H1 (cell line): Measurements from ENCODE around the gene EHD4. TPM values are rescaled to one million over a fixed set of nuclear protein-coding genes. Genes with fewer than 3 reads are reported as not detected.

Experiments
- CTCF ChIA-PET: fragments of 300-600 bp; sonication (Branson Sonifier 250); formaldehyde crosslinking; loops from one replicate; lab custom pipeline; 2021; ENCODE audit not compliant: partially characterized antibody; lab: Charles Lee
- POLR2A ChIA-PET: fragments of 300-600 bp; sonication (Branson Sonifier 250); formaldehyde crosslinking; loops from one replicate; lab custom pipeline; 2021; ENCODE audit warnings: inconsistent platforms; ENCODE audit not compliant: partially characterized antibody; lab: Charles Lee
- DNase-seq, 2 experiments: peaks; one replicate each; pipeline versions ENCODE4 v3.0.0 to v3.0.0-alpha.2; 2010 to 2022; ENCODE audit warnings: low spot score in 2 of 2, low read depth in 1 of 2, mixed read lengths in 1 of 2
- FAIRE-seq: peaks from 2 replicates; lab custom pipeline; 2011; peaks lifted over from hg19 to GRCh38; lab: Jason Lieb, UNC
- H2AFZ ChIP-seq: 2 replicates; pipeline ENCODE4 v1.8.1; 2012; ENCODE audit warnings: low read length, inconsistent platforms
- H2AK5ac ChIP-seq: 2 replicates; pipeline ENCODE4 v1.6.1; 2013; ENCODE audit warnings: low read depth, low read length
- H2BK120ac ChIP-seq: replicated peaks from 2 replicates; pipeline ENCODE3; 2013; ENCODE audit warnings: low read depth, low read length, inconsistent platforms
- H2BK12ac ChIP-seq: 2 replicates; pipeline ENCODE4 v1.6.1; 2013; ENCODE audit warnings: low read depth, low read length
- H2BK15ac ChIP-seq: 2 replicates; pipeline ENCODE4 v1.6.1; 2013; ENCODE audit warnings: low read length
- H2BK20ac ChIP-seq: 2 replicates; pipeline ENCODE4 v1.6.1; 2013; ENCODE audit warnings: low read length
- H2BK5ac ChIP-seq: 2 replicates; pipeline ENCODE4 v1.6.1; 2013; ENCODE audit warnings: low read depth, low read length
- H3K14ac ChIP-seq: 2 replicates; pipeline ENCODE4 v1.6.1; 2013; ENCODE audit warnings: inconsistent platforms; ENCODE audit not compliant: insufficient read length
- H3K18ac ChIP-seq: 2 replicates; pipeline ENCODE4 v1.6.1; 2013; ENCODE audit warnings: low read length; ENCODE audit errors: extremely low read depth
- H3K23ac ChIP-seq: 2 replicates; pipeline ENCODE4 v1.6.1; 2013; ENCODE audit warnings: inconsistent platforms; ENCODE audit not compliant: insufficient read length
- H3K23me2 ChIP-seq: 2 replicates; pipeline ENCODE4 v1.6.1; 2013; ENCODE audit warnings: low read depth, low read length
- H3K27ac ChIP-seq: 2 replicates; pipeline ENCODE4 v1.6.1; 2011; ENCODE audit warnings: low read depth, low read length, inconsistent platforms
- H3K27me3 ChIP-seq, 4 experiments: replicated peaks in 1 of 4; 1 replicate in 1 of 4; 2 replicates in 3 of 4; pipeline versions ENCODE4 v1.6.1 to v1.8.1; 2011 to 2013; ENCODE audit warnings: low read length in 3 of 4, mild to moderate bottlenecking in 3 of 4, inconsistent platforms in 2 of 4, mixed read lengths in 2 of 4, moderate library complexity in 1 of 4; ENCODE audit not compliant: control insufficient read depth in 3 of 4, insufficient read depth in 3 of 4; ENCODE audit errors: extremely low read depth in 1 of 4
- H3K36me3 ChIP-seq, 4 experiments: 2 replicates each; pipeline versions ENCODE4 v1.6.1 to v1.8.1; 2011 to 2013; ENCODE audit warnings: mild to moderate bottlenecking in 4 of 4, low read length in 3 of 4, moderate library complexity in 2 of 4, control low read depth in 1 of 4, inconsistent platforms in 1 of 4; ENCODE audit not compliant: insufficient read depth in 4 of 4, control insufficient read depth in 2 of 4
- H3K4ac ChIP-seq: replicated peaks from 2 replicates; pipeline ENCODE3; 2013; ENCODE audit warnings: low read length, low read depth, mixed read lengths, inconsistent platforms; ENCODE audit not compliant: insufficient read length
- H3K4me1 ChIP-seq, 4 experiments: replicated peaks in 1 of 4; 1 replicate in 1 of 4; 2 replicates in 3 of 4; pipeline versions ENCODE4 v1.6.1 to v1.8.1; 2011 to 2013; ENCODE audit warnings: low read length in 3 of 4, inconsistent platforms in 2 of 4, mixed read lengths in 1 of 4; ENCODE audit not compliant: insufficient read depth in 4 of 4, control insufficient read depth in 3 of 4
- H3K4me2 ChIP-seq, 2 experiments: 2 replicates each; pipeline versions ENCODE4 v1.6.1 to v1.8.1; 2011 to 2013; ENCODE audit warnings: low read depth in 2 of 2, low read length in 2 of 2, control low read depth in 1 of 2, inconsistent platforms in 1 of 2, mild to moderate bottlenecking in 1 of 2; ENCODE audit not compliant: insufficient read depth in 1 of 2
- H3K4me3 ChIP-seq, 4 experiments: fragments of 200-600, 300-600 bp in 1 of 4; sonication (generic), shearing (Covaris generic), sonication (Bioruptor Twin) in 1 of 4; 2 replicates each; pipeline versions ENCODE4 v1.5.1 to v1.8.1; 2011 to 2016; ENCODE audit warnings: low read length in 4 of 4, low read depth in 3 of 4, control low read depth in 2 of 4, inconsistent platforms in 2 of 4, mild to moderate bottlenecking in 2 of 4, mixed read lengths in 1 of 4, moderate library complexity in 1 of 4; ENCODE audit not compliant: insufficient read depth in 2 of 4; ENCODE audit errors: extremely low read depth in 1 of 4
- H3K56ac ChIP-seq: replicated peaks from 2 replicates; pipeline ENCODE3; 2013; ENCODE audit warnings: low read depth, mild to moderate bottlenecking, mixed read lengths, low read length, inconsistent platforms; ENCODE audit not compliant: insufficient read length
- H3K79me1 ChIP-seq: 2 replicates; pipeline ENCODE4 v1.6.1; 2013; ENCODE audit warnings: low read depth, low read length, control low read depth
- H3K79me2 ChIP-seq, 2 experiments: 2 replicates each; pipeline versions ENCODE4 v1.6.1 to v1.8.1; 2012 to 2013; ENCODE audit warnings: low read length in 2 of 2, mild to moderate bottlenecking in 2 of 2, inconsistent platforms in 1 of 2; ENCODE audit not compliant: insufficient read depth in 2 of 2, control insufficient read depth in 1 of 2
- H3K9ac ChIP-seq, 4 experiments: replicated peaks in 1 of 4; 1 replicate in 1 of 4; 2 replicates in 3 of 4; pipeline versions ENCODE4 v1.6.1 to v1.8.1; 2011 to 2013; ENCODE audit warnings: low read depth in 3 of 4, low read length in 3 of 4, control low read depth in 2 of 4, mild to moderate bottlenecking in 2 of 4, moderate library complexity in 2 of 4, inconsistent platforms in 1 of 4; ENCODE audit errors: extremely low read depth in 1 of 4
- H3K9me3 ChIP-seq, 2 experiments: 2 replicates each; pipeline versions ENCODE4 v1.6.1 to v1.8.1; 2012 to 2013; ENCODE audit warnings: mild to moderate bottlenecking in 2 of 2, moderate library complexity in 2 of 2, control low read depth in 1 of 2, inconsistent platforms in 1 of 2, low read depth in 1 of 2, low read length in 1 of 2, mixed read lengths in 1 of 2; ENCODE audit not compliant: insufficient read depth in 2 of 2
- H4K20me1 ChIP-seq, 2 experiments: replicated peaks in 1 of 2; 2 replicates each; pipeline versions ENCODE3 to v1.8.1; 2011 to 2013; ENCODE audit warnings: inconsistent platforms in 2 of 2, low read length in 2 of 2, mild to moderate bottlenecking in 1 of 2; ENCODE audit not compliant: insufficient read depth in 2 of 2, control insufficient read depth in 1 of 2
- H4K5ac ChIP-seq: 2 replicates; pipeline ENCODE4 v1.6.1; 2013; ENCODE audit warnings: low read length, low read depth, mixed read lengths, inconsistent platforms; ENCODE audit not compliant: insufficient read length
- H4K8ac ChIP-seq: 2 replicates; pipeline ENCODE4 v1.8.0; 2013; ENCODE audit warnings: mild to moderate bottlenecking, moderate library complexity, low read length, inconsistent platforms; ENCODE audit not compliant: insufficient read depth; ENCODE audit errors: extremely low read depth
- H4K91ac ChIP-seq: replicated peaks from 2 replicates; pipeline ENCODE3; 2013; ENCODE audit warnings: low read length, mixed read lengths, inconsistent platforms; ENCODE audit not compliant: insufficient read length
- ASH2L ChIP-seq: fragments of 200-600, 300-600 bp; sonication (generic); IDR thresholded peaks from one replicate; pipeline ENCODE4 v1.7.1; 2017; ENCODE audit warnings: low read length
- GABPA ChIP-seq: IDR thresholded peaks from 2 replicates; pipeline ENCODE4 v1.6.1; 2011; ENCODE audit warnings: mild to moderate bottlenecking, low read length, moderate library complexity, borderline replicate concordance; ENCODE audit not compliant: insufficient read depth
- SIX5 ChIP-seq: IDR thresholded peaks from 2 replicates; pipeline ENCODE4 v1.6.1; 2011; ENCODE audit warnings: mild to moderate bottlenecking, low read depth, low read length
- SP2 ChIP-seq: IDR thresholded peaks from 2 replicates; pipeline ENCODE4 v1.6.1; 2012; ENCODE audit warnings: mild to moderate bottlenecking, low read length, inconsistent platforms
- WGBS, 2 experiments: shearing (Covaris generic) in 1 of 2; methylation state at CpG; one replicate each; pipeline versions ENCODE4 v1.1.6 to v1.1.7; 2013 to 2015; ENCODE audit warnings: low lambda C conversion rate in 2 of 2, mixed read lengths in 2 of 2, inconsistent platforms in 1 of 2, low coverage in 1 of 2, missing lambda C conversion rate in 1 of 2; ENCODE audit not compliant: insufficient replicate concordance in 2 of 2, insufficient coverage in 1 of 2, insufficient read length in 1 of 2; ENCODE audit errors: extremely low coverage in 1 of 2, missing lambda C conversion rate in 1 of 2; 5-methylcytosine and 5-hydroxymethylcytosine counted together
- polyA plus RNA-seq, 7 experiments: library from polyadenylated mRNA; depleted of rRNA in 3 of 7; stranded (reverse) in 5 of 7; unstranded in 2 of 7; fragments of >200 nt in 5 of 7; fragments of 200-250 nt in 2 of 7; gene quantifications; 1 replicate in 5 of 7; 2 replicates in 1 of 7; 4 replicates in 1 of 7; pipeline versions ENCODE4 v1.2.1 to v1.2.3, GENCODE V29; 2011 to 2013; ENCODE audit warnings: missing spikeins in 2 of 7, mixed read lengths in 2 of 7
- total RNA-seq: library from RNA; stranded (reverse); fragmentation: NEBNext Ultra II Directional; extraction: Animal tissue kit (Norgen Biotek cat#: 25700); gene quantifications from 2 replicates; pipeline ENCODE4 v1.2.1, GENCODE V29; 2021

The EHD4 gene
- total and polyA plus RNA-seq, 2 of the 8 experiments (the other 6 are each of a cell fraction or from before 2014, with no cell fraction given), result 17.5 to 24.5 TPM

- POLR2A ChIA-PET, result no interaction called here
- no peak for DNase-seq
- no peak overlapping the region for H3K27ac ChIP-seq
These were observed 52.3 kb downstream of the EHD4 start for GRCh38 chr15:41919954-41920538.

More at GRCh38 chr15:41919954-41920538, 52.3 kb downstream of the EHD4 start:
- H2AK5ac ChIP-seq, result no peak overlapping the region
- no peaks in the 10 kb centered on the region for H3K79me2 ChIP-seq
- H2BK12ac ChIP-seq, result no peak overlapping the region
- no peak overlapping the region for H2BK5ac ChIP-seq
- H3K18ac ChIP-seq, result no peak overlapping the region
- no peak overlapping the region for H2BK120ac ChIP-seq
- H3K79me1 ChIP-seq, result peaks cover 6% of the 10 kb centered on the region; the same call in 1 of the 2 replicates
- no peak overlapping the region for H4K91ac ChIP-seq
- no peak overlapping the region for H3K4me3 ChIP-seq
- no peak overlapping the region for H4K5ac ChIP-seq
- H3K4me2 ChIP-seq, result no peak overlapping the region
- H3K36me3 ChIP-seq, result peaks cover 6 to 17% (median 12%) of the 10 kb centered on the region in 4 experiments; a peak in 7 of 8 replicates
- H3K27me3 ChIP-seq, result no peaks in the 10 kb centered on the region
- no peak overlapping the region for H2BK15ac ChIP-seq
- 85% methylated on average over 3 of the region's 3 CpGs; no CpG with 5 or more reads in 1 of the 2 experiments for WGBS, 2 experiments
- H3K23me2 ChIP-seq, result no peaks in the 10 kb centered on the region
- CTCF ChIA-PET, result interaction anchor here (0.5 to 1.3 kb wide), 3 partner anchors 12 to 380 kb away, joined by 4 read pairs; no protein-coding TSS in a partner anchor
- H4K8ac ChIP-seq, result no peak overlapping the region
- H3K4me1 ChIP-seq, result no peaks in the 10 kb centered on the region
- H3K9me3 ChIP-seq, result no peaks in the 10 kb centered on the region
- no peak overlapping the region for H3K9ac ChIP-seq
- no peak overlapping the region for H3K14ac ChIP-seq
- H2AFZ ChIP-seq, result no peak overlapping the region
- H3K4ac ChIP-seq, result no peak overlapping the region
- H3K23ac ChIP-seq, result no peak overlapping the region
- H4K20me1 ChIP-seq, result peaks cover 3 to 8% of the 10 kb centered on the region in 2 experiments
- TF ChIP-seq GABPA, result no peak
- TF ChIP-seq SIX5, result no peak
- no peak for TF ChIP-seq SP2
- TF ChIP-seq ASH2L, result no peak
- no peak overlapping the region for H3K56ac ChIP-seq
- H2BK20ac ChIP-seq, result no peak overlapping the region
- no peak for FAIRE-seq
